Spinal cord (tissue), 10 donors: Measurements from ENCODE around the gene TSEN34. TPM values are rescaled to one million over a fixed set of nuclear protein-coding genes. Genes with fewer than 3 reads are reported as not detected.
"Not testable (repeated sequence)": the region's sequence is repeated elsewhere in the genome, so short reads cannot be mapped to it uniquely, and the experiment has no call there.

Experiments
- DNase-seq, 6 donors: peaks; one replicate each; pipeline versions ENCODE4 v3.0.0 to v3.0.0-alpha.2; 2013 to 2015; ENCODE audit warnings: low spot score in 6 of 6, low read depth in 4 of 6
- H3K27ac ChIP-seq: one replicate; pipeline ENCODE4 v1.5.1; 2013; ENCODE audit warnings: low read depth, low read length, control low read depth
- H3K27me3 ChIP-seq: one replicate; pipeline ENCODE4 v1.6.1; 2013; ENCODE audit warnings: low read length; ENCODE audit not compliant: control insufficient read depth, insufficient read depth
- H3K36me3 ChIP-seq: one replicate; pipeline ENCODE4 v1.6.1; 2013; ENCODE audit warnings: low read length; ENCODE audit not compliant: control insufficient read depth, insufficient read depth
- H3K4me1 ChIP-seq: one replicate; pipeline ENCODE4 v1.6.1; 2013; ENCODE audit warnings: low read length; ENCODE audit not compliant: control insufficient read depth, insufficient read depth
- H3K4me3 ChIP-seq: one replicate; pipeline ENCODE4 v1.5.1; 2013; ENCODE audit warnings: low read depth, low read length, control low read depth
- H3K9me3 ChIP-seq: one replicate; pipeline ENCODE4 v1.6.1; 2013; ENCODE audit warnings: low read length; ENCODE audit not compliant: control insufficient read depth, insufficient read depth
- WGBS: methylation state at CpG from one replicate; pipeline ENCODE4 v1.1.5; 2013; ENCODE audit warnings: missing lambda C conversion rate; ENCODE audit not compliant: insufficient coverage; 5-methylcytosine and 5-hydroxymethylcytosine counted together
- polyA plus RNA-seq, 2 donors: library from polyadenylated mRNA; unstranded; fragments of 120-200 nt; gene quantifications; one replicate each; pipeline ENCODE4 v1.2.1, GENCODE V29; 2013; ENCODE audit not compliant: insufficient read length in 2 of 2
- total RNA-seq, 2 donors: library from RNA; depleted of rRNA in 1 of 2; stranded (reverse); fragments of 120-200 nt in 1 of 2; fragments of >200 nt in 1 of 2; gene quantifications; one replicate each; pipeline versions ENCODE4 v1.2.3 to v1.2.4, GENCODE V29; 2013 to 2014
- donor health status: healthy.

Gene TSEN34
- total and polyA plus RNA-seq, 4 donors = 24.6 to 53.0 (median 46.3) TPM

DNA sequence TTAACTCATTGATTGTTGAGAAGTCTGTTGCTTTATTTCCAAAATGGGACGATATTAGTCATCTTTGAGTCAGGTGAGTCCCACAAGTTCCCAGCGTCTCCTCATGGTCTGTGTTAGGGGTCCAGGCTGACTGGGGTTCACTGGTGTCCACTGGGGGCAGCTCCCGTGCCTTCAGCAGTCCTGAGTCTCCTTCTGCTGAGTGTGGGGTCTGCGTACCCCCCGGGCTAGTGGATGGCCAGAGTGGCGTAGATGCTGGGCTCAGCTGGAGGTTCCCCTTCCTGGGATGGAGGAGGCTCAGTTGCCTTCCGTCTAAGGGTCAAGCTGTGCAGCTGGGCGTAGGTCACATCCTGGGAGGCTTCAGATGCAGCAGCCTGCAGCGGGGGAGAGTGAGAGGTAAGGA, 25.8 kb downstream of the TSEN34 start:
- Histone ChIP-seq H3K36me3 (peaks cover 8% of the 10 kb centered on the region), H3K9me3 (no peaks in the 10 kb centered on the region), H3K27me3 (no peaks in the 10 kb centered on the region), H3K27ac (no peak overlapping the region), H3K4me1 (no peaks in the 10 kb centered on the region), H3K4me3 (no peak overlapping the region)
- DNase-seq = no peak
- 71% methylated on average over 8 of the region's 9 CpGs for WGBS

DNA sequence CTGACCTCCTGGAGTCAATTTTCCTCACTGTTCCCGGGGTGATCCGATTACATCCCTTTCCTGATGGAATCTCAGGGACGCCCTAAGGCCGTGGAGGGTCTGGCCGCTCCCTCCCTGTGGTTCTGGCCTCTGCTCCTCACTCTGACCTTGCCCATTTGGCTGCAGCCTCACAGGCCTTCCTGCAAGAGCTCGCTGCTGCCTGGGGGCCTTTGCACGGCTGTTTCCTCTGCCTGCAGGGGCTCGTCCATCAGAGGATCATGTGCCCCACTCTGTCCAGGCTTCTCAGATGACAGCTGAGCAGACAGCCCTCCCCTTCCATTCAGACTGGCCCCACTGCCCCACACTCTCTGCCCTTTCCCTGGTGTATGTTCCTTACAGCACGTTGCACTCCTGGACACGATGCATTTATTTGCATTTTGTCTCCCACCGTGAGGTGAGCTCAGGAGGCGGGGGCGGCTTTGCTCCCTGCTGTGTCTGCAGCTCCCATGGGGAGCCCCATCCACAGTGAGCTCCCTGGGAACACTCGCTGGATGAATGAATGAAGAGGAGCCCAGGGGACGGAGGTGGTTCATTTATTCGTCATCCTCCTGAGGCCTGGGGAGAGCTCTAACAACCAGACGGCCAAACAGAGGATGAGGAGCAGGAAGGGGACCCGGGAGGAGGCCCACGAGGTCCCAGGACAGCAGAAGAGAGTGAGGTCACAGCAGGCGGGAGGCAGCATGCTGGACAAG, 26.6 kb downstream of the TSEN34 start:
- H3K27me3 ChIP-seq = not testable (repeated sequence)

GRCh38 chr19:54218259-54218658, 27.2 kb downstream of the TSEN34 start:
- no peak overlapping the region for H3K4me3 ChIP-seq
- no peaks in the 10 kb centered on the region for H3K9me3 ChIP-seq
- H3K4me1 ChIP-seq = no peaks in the 10 kb centered on the region
- no peak overlapping the region for H3K27ac ChIP-seq
- no peaks in the 10 kb centered on the region for H3K27me3 ChIP-seq
- no peak for DNase-seq
- peaks cover 8% of the 10 kb centered on the region for H3K36me3 ChIP-seq
- 72% methylated on average over 8 of the region's 8 CpGs for WGBS

More for the DNA sequence above, 26.6 kb downstream of the TSEN34 start:
- H3K9me3 ChIP-seq, DNase-seq, H3K4me3 ChIP-seq, H3K4me1 ChIP-seq, H3K27ac ChIP-seq, H3K36me3 ChIP-seq: not testable (repeated sequence)
- WGBS = 36% methylated on average over 9 of the region's 20 CpGs

DNA sequence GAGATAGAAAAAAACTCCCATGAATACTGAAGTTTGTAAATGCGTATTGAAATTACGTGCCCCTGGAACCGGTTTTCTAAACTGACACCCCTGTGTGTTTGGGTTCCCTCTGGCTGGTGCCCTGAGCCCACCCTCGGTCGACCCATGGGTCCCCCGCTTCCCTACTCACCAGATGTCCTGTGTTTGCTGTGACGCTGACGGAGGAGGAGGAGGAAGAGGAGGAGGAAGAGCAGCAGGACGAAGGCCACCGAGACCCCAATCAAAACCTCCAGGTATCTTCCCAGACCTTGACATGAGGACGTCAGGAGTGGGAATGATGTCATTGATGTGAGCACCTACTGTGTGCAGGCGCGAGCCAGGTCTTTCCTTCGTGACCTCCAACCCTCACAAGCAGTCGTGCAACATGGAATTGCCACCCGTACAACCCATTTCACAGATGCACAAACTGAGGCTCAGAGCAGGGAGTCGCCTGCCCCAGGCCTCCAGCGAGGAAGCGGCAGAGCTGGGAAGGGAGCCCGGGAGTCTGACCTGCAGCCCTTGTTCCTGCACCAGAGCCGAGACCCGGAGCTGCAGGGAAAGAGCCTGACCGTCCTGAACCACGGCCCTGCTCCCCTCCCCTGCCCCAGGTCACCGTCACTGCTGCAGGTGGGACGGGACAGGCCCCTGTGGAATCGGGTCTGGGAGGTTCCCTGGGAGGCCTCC, 28.0 kb downstream of the TSEN34 start:
- WGBS = 90% methylated on average over 19 of the region's 27 CpGs
- H3K4me3 ChIP-seq = no peak overlapping the region
- peaks cover 8% of the 10 kb centered on the region for H3K36me3 ChIP-seq
- H3K27ac ChIP-seq = no peak overlapping the region
- DNase-seq = no peak
- no peaks in the 10 kb centered on the region for H3K27me3 ChIP-seq
- H3K4me1 ChIP-seq = no peaks in the 10 kb centered on the region
- no peaks in the 10 kb centered on the region for H3K9me3 ChIP-seq

DNA sequence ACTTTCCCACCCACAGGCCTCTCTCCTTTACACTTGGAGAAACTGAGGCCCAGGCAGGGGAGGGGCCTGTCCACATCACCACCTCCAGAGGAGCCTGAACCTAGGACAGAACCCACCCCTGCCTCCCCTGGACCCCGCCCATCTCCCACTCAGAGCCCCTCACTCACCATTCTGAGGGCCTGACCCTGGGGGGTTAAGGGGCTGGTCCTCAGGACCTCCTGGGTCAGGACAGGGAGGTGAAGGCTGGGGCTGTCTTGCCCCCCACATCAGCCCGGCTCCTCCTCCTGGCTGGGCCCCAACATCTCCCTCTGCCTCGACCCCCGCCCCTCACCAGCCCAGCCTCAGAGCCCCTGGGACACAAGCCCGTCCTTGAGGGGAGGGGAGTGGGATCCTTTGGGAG, 28.6 kb downstream of the TSEN34 start:
- no CpG with 5 or more reads among the region's 5 CpGs for WGBS

GRCh38 chr19:54221947-54222346, 30.8 kb downstream of the TSEN34 start:
- not testable (repeated sequence) for DNase-seq, H3K27me3 ChIP-seq, H3K27ac ChIP-seq, H3K4me1 ChIP-seq, H3K4me3 ChIP-seq, H3K9me3 ChIP-seq, H3K36me3 ChIP-seq
- no CpG with 5 or more reads among the region's 7 CpGs for WGBS

More for the DNA sequence above, 28.6 kb downstream of the TSEN34 start:
- not testable (repeated sequence) for H3K9me3 ChIP-seq, DNase-seq, H3K27me3 ChIP-seq, H3K4me3 ChIP-seq, H3K4me1 ChIP-seq, H3K27ac ChIP-seq, H3K36me3 ChIP-seq

GRCh38 chr19:54222474-54223276, 31.6 kb downstream of the TSEN34 start, which contains the start of gene LILRB3:
Gene LILRB3, minus strand, starts transcription at chr19:54223007. Its CDS starts 31 bp downstream, at chr19:54222976.
- H3K4me3 ChIP-seq, H3K9me3 ChIP-seq, H3K36me3 ChIP-seq, H3K27ac ChIP-seq, H3K27me3 ChIP-seq, DNase-seq, H3K4me1 ChIP-seq: not testable (repeated sequence)
- 43% methylated on average over 3 of the region's 16 CpGs for WGBS

DNA sequence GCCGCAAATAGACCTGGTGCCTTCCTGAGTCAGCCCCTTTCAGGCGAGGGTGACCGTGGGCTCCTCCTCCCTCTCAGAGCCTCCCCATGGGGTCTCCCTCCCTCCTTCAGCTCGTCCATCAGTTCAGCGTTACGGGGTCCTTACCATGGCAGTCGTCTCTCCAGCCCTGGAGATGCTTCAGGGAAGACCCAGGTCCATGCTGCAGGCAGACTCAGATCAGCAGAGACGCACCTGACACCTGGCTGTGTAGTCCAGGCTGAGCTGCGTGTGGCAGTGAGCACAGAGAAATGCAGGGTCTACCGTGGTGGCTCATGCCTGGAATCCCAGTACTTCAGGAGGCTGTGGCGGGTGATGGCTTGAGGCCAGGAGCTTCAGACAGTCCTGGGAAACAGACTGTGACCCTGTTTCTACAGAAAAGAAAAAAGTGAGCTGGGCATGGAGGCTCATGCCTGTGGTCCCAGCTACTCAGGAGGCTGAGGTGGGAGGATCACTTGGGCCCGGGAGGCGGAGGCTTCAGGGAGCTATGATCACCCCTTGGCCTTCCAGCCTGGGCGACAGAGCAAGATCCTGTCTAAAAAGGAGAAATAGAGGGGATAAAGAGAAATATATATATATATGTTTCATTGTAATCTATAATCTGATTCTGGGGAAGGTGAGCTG, 32.3 kb downstream of the TSEN34 start:
- not testable (repeated sequence) for H3K36me3 ChIP-seq, DNase-seq, H3K27me3 ChIP-seq, H3K27ac ChIP-seq, H3K9me3 ChIP-seq, H3K4me3 ChIP-seq, H3K4me1 ChIP-seq
- WGBS = 40% methylated on average over 9 of the region's 14 CpGs

DNA sequence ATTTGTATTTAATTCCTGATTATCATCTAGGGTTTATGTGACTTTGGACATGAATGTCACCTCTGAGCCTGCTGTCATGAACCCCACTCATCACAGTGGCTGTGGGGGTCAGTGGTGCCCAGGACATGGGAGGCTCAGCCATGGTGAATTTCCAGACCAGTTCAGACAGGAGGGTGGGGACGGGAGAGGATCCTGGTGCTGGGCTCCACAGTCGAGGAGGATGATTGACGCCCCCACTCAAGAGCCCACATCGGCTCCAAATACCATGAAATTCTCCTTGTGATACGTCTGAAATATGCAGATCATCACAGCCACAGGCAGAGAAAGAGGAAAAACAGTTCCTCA, 32.8 kb downstream of the TSEN34 start:
- H3K4me1 ChIP-seq, H3K27me3 ChIP-seq, H3K9me3 ChIP-seq, H3K27ac ChIP-seq, H3K36me3 ChIP-seq, H3K4me3 ChIP-seq, DNase-seq: not testable (repeated sequence)
- WGBS = no CpG with 5 or more reads among the region's 5 CpGs
